ENCODE measurements around the gene CORO2A. TPM values are rescaled to one million over a fixed set of nuclear protein-coding genes. Genes with fewer than 3 reads are reported as not detected.
A peak's percentile ranks its signal among the peaks of the same experiment; 100 is the strongest.

The CORO2A gene
- total RNA-seq, 1 experiment from 2014 or later = 32.5 TPM

- Mint-ChIP-seq H3K9me3 (no peaks in the 10 kb centered on the region), H3K27ac (no peak overlapping the region), H3K4me3 (no peak overlapping the region), H3K4me1 (peaks cover 32% of the 10 kb centered on the region), H3K36me3 (peaks cover 13% of the 10 kb centered on the region), H3K27me3 (ENCODE audit: low read depth) (no peaks in the 10 kb centered on the region)
- POLR2A ChIA-PET = no interaction called here
- TF ChIP-seq TCF7 (CRISPR knock-in tag; IDR thresholded peaks at IDR 0.05; ENCODE audit: low read depth) (no peak), USF2 (CRISPR knock-in tag; IDR thresholded peaks at IDR 0.05) (peak; percentile 44; the same call in 1 of the 2 replicates), KAT7 (CRISPR knock-in tag; IDR thresholded peaks at IDR 0.05; ENCODE audit: borderline replicate concordance) (no peak)
- CTCF ChIA-PET = interaction anchor here (1.4 to 2.8 kb wide), 3 partner anchors 18 to 240 kb away, joined by 3 to 19 read pairs (median 3); partner anchors contain the start of gene NANS
- ATAC-seq (peak; percentile 16; the same call in 1 of the 2 replicates), DNase-seq (ENCODE audit: low spot score) (no peak)
Measured at GRCh38 chr9:98075332-98075805, 117.1 kb downstream of the CORO2A start.

GRCh38 chr9:98074115-98074990 is 118.1 kb downstream of the CORO2A start:
- no peak overlapping the region for H3K4me3 Mint-ChIP-seq
- no peak for TF ChIP-seq FOXP4 (CRISPR knock-in tag; IDR thresholded peaks at IDR 0.05)
- no peak for TF ChIP-seq USF1 (CRISPR knock-in tag; IDR thresholded peaks at IDR 0.05)
- TF ChIP-seq ZNF281 (CRISPR knock-in tag; IDR thresholded peaks at IDR 0.05) = no peak
- peak; percentile 96 for TF ChIP-seq CTCF (IDR thresholded peaks at IDR 0.05)
- no peak for TF ChIP-seq ZNF396 (CRISPR knock-in tag; IDR thresholded peaks at IDR 0.05; ENCODE audit: borderline replicate concordance)
- 0 out of 2 replicates have a peak, but pooled peaks have one; percentile 17 for TF ChIP-seq MAX (CRISPR knock-in tag; IDR thresholded peaks at IDR 0.05)
- CTCF ChIA-PET = interaction anchor here (0.6 to 2.8 kb wide), 32 partner anchors 10 to 701 kb away, joined by 3 to 19 read pairs (median 4); partner anchors contain the start of genes ANP32B, CORO2A, NANS and TBC1D2
- POLR2A ChIA-PET = no interaction called here
- H3K27ac Mint-ChIP-seq = peak overlapping the region; percentile 57
- H3K27me3 Mint-ChIP-seq (ENCODE audit: low read depth) = no peaks in the 10 kb centered on the region
- peaks cover 9% of the 10 kb centered on the region for H3K36me3 Mint-ChIP-seq
- peaks cover 32% of the 10 kb centered on the region for H3K4me1 Mint-ChIP-seq
- H3K9me3 Mint-ChIP-seq = no peaks in the 10 kb centered on the region
- peak; percentile 73 for ATAC-seq
- DNase-seq (ENCODE audit: low spot score) = peak; percentile 83

- ATAC-seq = no peak
- Mint-ChIP-seq H3K36me3 (peaks cover 5% of the 10 kb centered on the region), H3K27ac (no peak overlapping the region), H3K4me3 (no peak overlapping the region), H3K9me3 (no peaks in the 10 kb centered on the region), H3K4me1 (peaks cover 24% of the 10 kb centered on the region), H3K27me3 (ENCODE audit: low read depth) (no peaks in the 10 kb centered on the region)
- CTCF ChIA-PET = interaction anchor here (0.6 to 1.3 kb wide), 5 partner anchors 12 to 343 kb away, joined by 3 to 4 read pairs (median 3); no protein-coding TSS in a partner anchor
- POLR2A ChIA-PET = no interaction called here
- no peak for DNase-seq (ENCODE audit: low spot score)
- TF ChIP-seq CREB1 (CRISPR knock-in tag; IDR thresholded peaks at IDR 0.05) (no peak), CBFB (CRISPR knock-in tag; IDR thresholded peaks at IDR 0.05; ENCODE audit: low read depth) (no peak), AFF4 (CRISPR knock-in tag; IDR thresholded peaks at IDR 0.05; ENCODE audit: borderline replicate concordance) (no peak), ZNF219 (CRISPR knock-in tag; IDR thresholded peaks at IDR 0.05; ENCODE audit: borderline replicate concordance) (no peak), PRRX2 (CRISPR knock-in tag; IDR thresholded peaks at IDR 0.05) (no peak)
Measured at GRCh38 chr9:98071737-98072136, 120.7 kb downstream of the CORO2A start.
